HG03460 (cell line): Measurements from ENCODE around the gene TMEM87B.
"Not testable (repeated sequence)": the region's sequence is repeated elsewhere in the genome, so short reads cannot be mapped to it uniquely, and the experiment has no call there.

Experiments used
- ATAC-seq: cut with Tn5 transposase; IDR thresholded peaks from one replicate; pipeline ENCODE4 v1.9.1; 2021; ENCODE audit not compliant: unreplicated experiment

TMEM87B gene

DNA sequence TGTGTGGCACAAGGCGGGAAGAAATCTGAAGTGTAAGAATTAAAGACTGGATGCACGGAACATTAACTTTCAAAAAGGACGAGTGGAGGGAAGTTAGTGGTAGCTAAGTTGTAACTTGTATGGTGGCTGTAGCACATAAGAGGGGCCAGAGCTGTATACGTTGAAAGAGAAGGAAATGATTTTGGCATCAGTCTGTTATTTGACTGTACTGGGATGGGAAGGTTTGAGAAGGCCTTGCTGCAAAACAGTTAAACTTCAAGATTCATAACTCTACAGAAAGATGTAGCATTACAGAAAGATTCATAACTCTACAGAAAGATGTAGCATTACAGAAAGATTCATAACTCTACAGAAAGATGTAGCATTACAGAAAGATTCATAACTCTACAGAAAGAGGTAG, 58.3 kb downstream of the TMEM87B start:
- ATAC-seq: not testable (repeated sequence)

DNA sequence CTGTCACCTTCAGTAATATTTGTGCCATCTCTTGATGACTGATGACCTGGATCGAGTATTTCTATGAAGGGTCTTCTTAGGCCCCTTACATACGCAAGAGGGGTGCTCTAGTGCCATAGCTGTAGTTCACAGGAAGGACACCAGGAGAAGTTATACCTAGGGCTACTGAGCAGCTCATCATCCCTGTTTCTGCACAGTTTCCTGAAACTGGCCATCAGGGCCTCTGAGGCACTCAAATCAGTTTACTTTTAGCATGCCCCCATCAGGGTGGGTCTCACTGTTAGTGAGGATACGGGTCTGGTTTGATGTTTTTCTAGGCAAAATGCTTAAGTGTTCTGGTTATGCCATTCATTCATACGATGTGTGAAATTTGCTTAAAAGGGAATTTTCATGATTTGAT, 63.1 kb downstream of the TMEM87B start:
- no peak for ATAC-seq

DNA sequence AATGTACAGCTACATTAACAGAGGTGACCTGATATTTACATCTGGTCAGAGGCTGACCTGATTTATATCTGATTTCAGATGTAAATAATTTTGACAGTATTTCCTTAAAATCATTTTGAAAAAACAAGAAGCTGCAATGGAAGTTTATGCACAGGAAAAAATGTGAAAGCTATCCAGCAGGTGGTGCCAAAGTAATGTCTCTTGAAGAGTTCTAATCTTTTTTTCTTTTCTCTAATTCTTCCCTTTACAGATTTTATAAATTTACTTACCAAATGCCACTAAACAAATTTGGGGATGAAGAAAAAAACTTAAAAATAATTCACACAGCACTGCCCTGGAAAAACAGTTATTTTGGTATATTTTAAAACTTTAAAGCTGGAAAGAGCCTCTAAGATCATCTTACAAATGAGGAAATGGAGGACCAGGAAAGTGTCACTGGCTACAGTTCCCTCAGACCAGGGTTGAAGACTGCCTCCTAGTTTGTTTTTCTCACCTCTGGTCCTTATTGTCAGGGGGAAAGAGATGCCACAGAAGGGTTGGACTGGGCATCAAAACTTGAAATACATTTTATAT, 66.7 kb downstream of the TMEM87B start:
- no peak for ATAC-seq

DNA sequence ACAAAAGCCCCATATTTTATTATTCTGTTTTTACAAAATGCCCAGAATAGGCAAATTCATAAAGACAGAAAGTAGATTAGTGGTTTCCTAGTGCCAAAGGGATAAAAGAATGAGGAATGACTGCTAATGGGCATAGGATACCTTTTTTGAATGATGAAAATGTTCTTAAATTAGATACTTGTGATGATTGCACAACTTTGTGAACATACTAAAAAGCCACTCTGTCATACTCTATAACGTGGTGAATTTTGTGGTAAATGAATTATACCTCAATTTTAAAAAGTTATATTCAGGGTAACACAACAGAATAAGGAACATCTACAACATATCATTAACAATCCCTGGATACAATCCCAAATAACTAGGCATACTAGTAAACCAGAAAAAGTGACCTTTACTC, 74.0 kb downstream of the TMEM87B start:
- no peak for ATAC-seq

DNA sequence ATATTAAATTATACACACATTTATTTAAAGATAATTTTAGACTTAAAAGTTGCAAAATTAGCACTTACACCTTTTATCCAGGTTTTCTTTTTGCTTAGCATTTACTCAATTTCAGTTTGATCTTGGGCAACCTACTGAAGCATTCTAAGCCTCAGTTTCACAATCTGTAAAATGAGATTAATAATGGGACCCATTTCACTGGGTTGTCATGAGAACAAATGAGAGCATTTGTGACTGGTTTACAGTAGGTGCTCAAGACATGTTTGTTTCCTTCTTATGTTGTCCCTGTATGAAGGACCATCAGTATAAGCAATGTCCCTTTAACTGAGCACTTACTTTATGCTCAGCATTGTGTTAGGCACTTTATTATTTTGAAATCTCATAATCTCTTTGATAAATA, 78.3 kb downstream of the TMEM87B start:
- ATAC-seq: no peak

DNA sequence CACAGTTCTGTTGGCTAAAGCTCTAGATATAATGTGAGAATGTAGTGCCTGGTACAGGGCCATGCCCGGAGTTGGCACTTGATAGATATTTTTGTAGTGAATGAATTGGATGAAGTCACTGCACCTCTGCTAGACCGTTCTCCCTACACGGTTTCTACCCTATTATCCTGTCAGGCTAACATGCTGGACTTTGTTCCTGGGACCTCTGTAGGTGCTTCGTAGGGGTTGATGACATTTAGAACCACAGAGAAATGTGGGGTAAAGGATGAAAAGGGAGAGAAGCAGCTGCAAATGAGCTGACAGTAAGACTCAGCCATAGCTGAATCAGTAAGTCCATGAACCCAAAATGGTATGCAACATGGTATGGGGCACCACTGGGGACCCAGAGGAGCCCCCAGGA, 79.1 kb downstream of the TMEM87B start:
- ATAC-seq: no peak

DNA sequence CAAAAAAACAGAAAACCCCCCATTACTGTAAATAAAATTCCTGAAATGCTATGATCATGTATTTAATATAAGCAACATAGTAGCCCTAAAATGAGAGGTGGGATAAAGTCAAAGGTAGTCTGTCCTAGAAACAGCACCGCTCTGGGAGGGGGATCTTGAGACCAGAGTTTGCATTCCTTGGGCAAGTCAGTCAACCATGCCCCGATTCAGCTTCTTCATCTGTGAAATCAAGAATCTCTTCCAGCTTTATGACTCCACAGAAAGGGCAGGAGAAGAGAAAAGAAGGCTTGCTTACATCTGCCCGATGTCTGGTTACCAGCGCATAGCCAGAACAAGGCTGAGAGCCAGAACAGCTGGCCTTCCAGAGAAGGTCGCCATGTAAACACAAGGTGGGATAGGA, 81.0 kb downstream of the TMEM87B start:
- no peak for ATAC-seq

DNA sequence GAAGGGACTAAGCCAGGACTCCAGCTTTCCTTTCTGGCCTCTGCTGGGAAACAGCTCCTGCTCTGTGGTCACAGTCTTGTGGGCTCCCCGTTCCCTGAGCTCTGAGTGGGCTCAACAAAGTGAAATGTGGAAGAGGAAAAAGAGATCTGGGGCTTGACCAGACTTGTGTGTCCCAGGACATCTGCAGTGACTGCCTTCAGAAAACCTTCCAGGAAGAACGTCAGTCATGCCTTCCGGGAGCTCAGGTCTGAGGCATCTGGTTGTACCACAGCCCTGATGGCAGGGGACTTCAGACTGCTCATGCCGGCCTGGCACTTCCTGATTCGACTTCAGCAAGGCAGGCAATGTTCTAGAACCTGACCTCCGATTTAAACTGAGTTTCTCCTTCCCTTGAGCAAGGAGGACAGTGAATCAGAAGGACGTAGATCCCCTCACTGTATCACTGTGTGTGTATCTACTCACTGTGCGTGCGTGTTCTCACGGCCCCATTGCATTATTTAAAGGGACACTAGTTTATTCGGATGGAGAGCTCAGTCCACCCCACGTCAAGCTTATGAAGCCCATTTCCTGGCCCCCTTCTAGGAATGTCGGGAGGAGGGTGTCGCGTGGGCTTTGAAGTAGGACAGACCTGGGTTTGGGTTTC, 82.6 kb downstream of the TMEM87B start:
- ATAC-seq: no peak

DNA sequence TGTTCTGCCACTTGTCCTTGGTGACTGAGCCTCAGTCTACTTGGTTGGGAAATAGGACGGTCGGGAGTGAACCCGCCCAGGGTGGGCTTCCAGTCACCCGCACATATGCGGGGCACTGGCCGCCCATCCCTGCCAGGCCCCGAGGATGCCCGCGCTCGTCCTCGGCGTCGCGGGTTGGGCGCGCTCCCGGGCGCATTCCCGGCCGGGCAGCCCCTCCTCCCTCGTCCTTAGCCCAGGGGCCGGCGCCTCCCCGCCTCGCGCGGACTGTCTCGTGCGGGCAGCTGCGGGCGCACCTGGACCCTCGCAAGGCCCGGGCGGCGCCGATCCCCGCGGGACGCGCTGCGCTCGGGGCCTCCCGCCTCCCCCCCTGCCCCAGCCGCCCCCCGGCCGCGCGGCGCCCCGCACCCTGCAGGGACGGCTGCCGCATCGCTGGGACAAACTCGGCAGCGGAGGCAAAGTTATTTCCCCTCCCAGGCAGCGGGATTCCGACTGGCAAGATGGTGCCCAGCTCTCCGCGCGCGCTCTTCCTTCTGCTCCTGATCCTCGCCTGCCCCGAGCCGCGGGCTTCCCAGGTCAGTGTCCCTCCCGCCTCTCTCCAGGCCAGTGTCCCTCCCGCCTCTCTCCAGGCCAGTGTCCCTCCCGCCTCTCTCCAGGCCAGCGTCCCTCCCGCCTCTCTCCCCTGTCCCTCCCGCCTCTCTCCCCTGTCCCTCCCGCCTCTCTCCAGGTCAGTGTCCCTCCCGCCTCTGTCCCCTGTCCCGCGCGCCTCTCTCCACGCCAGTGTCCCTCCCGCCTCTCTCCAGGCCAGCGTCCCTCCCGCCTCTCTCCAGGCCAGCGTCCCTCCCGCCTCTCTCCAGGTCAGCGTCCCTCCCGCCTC, 83.3 kb downstream of the TMEM87B start, which contains the start of gene FBLN7:
FBLN7 (plus strand) TSS at position 227 of the 874 bp plus-strand sequence; CDS start at position 498, 271 bp downstream.
- no peak for ATAC-seq

DNA sequence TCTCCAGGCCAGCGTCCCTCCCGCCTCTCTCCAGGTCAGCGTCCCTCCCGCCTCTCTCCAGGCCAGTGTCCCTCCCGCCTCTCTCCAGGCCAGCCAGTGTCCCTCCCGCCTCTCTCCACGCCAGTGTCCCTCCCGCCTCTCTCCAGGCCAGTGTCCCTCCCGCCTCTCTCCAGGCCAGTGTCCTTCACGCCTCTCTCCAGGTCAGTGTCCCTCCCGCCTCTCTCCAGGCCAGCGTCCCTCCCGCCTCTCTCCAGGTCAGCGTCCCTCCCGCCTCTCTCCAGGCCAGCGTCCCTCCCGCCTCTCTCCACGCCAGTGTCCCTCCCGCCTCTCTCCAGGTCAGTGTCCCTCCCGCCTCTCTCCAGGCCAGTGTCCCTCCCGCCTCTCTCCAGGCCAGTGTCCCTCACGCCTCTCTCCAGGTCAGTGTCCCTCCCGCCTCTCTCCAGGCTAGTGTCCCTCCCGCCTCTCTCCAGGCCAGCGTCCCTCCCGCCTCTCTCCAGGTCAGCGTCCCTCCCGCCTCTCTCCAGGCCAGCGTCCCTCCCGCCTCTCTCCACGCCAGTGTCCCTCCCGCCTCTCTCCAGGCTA, 84.1 kb downstream of the TMEM87B start:
- ATAC-seq: not testable (repeated sequence)

DNA sequence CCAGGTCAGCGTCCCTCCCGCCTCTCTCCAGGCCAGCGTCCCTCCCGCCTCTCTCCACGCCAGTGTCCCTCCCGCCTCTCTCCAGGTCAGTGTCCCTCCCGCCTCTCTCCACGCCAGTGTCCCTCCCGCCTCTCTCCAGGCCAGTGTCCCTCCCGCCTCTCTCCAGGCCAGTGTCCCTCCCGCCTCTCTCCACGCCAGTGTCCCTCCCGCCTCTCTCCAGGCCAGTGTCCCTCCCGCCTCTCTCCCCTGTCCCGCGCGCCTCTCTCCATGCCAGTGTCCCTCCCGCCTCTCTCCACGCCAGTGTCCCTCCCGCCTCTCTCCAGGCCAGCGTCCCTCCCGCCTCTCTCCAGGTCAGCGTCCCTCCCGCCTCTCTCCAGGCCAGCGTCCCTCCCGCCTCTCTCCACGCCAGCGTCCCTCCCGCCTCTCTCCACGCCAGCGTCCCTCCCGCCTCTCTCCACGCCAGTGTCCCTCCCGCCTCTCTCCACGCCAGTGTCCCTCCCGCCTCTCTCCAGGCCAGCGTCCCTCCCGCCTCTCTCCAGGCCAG, 84.7 kb downstream of the TMEM87B start:
- not testable (repeated sequence) for ATAC-seq

DNA sequence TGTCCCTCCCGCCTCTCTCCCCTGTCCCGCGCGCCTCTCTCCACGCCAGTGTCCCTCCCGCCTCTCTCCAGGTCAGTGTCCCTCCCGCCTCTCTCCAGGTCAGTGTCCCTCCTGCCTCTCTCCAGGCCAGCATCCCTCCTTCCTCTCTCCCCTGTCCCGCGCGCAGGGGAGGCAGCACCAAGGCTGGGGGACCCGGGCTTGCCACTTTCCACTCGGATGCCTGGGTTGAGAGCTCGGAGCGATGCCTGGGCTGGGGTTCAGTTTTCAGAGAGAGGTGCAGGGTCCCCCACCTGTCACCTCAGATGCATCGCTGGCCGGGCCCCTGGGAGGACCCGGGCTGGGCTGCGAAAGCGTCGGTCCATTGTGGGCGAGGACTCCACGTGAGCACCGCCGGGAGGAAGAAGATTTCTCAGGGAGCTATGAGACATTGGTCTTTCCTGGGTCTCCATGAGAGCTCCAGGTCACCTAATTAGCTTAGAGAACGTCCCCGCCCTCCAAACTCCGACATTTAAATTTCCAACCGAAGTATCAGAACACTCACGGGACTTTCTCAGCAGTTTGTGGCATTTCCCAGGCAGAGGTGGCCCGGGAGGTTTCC, 85.2 kb downstream of the TMEM87B start:
- no peak for ATAC-seq

DNA sequence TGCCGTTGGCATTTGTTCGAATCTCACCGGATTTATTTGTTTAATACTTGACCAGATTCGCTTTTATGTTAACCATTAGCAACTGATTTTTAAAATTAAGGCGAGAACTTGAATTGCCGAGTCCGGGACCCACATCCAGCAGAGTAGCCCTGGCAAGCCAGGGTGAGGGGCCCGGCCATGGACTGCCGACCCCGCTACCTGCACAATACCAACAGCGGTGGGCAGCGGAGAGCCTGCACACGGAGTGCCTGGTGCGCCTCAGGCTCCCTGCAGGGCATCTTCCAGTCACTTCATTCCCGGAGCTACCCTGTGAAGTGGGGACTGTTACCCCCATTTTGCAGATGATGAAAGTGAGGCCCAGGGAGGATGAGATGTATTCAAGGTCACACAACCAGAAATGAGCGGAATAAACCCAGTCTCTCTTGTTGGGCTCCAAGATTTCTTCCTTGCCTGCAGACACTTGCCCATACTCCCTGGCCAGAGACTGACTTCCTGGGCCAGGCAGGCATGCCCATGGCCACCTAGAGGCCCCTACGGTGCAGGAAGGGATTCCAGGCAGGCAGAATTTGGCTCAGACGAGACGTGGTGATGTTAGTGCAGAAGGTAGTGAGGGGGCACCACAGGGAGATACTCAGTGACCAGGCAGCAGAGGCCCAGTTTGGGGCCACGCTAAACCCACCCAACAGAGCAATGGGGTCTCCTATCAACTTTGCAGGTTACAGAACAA, 86.0 kb downstream of the TMEM87B start:
- no peak for ATAC-seq

DNA sequence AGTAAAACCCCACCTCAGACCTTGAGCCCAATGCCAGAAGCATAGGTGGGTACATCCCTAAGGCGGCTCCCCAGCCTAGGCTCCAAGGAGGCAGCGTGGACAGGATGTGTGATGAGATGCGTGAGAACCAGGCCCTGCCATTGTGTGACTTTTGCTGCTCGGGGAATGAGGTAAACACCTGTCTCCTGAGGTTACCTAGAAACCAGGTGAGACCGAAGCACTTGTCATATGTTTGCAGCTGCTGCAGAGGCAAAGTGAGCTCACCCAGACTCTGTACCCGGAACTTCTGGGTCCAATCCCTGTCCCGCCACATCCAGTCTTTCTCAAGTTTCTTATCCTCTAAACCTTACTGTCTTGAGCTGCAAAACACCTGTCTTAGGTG, 86.5 kb downstream of the TMEM87B start:
- no peak for ATAC-seq

DNA sequence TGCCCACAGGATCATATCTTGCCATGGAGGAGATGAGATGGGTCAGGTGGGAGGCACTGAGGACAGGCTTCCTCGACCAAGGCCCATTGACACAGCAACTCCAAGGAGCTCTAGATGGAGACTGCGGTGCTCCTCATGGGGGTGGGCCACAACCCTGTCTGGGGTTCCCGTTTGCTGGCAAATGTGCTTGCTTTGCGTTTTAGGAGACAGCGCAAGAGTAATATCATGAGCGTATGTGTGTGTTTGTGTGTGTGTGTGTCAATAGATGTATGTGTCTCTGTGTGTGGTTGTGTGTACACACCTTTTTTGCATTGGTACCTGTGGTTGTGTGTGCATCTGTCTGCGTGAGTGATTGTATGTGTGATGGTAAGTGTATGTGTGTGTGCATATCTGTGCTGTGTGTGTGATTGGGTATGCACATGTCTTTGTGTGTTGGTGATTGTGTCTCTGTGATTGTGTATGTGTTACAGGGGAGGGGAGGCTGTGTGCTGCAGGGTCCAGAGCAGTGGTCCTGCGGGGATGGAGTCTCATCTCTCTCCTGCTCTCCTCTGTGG, 87.5 kb downstream of the TMEM87B start:
- ATAC-seq: no peak

DNA sequence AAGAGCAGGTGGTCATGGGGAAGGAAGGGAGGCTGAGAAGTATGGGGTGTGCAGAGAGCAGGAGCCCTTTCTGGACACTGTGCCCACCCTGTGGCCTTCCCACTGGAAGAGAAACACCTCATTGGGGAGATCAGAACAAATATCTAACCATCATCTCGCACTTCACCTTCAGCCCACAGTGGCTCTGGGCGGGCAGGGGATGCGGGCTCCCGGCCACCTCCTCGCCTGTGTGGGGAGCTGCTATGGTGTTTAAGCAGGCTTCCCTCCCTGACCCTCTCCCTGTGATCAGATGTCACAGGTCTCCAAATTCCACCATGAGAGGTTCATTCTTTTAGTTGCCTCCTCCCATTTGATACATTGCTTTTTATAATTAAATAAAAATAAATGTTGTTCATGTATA, 88.1 kb downstream of the TMEM87B start:
- no peak for ATAC-seq

DNA sequence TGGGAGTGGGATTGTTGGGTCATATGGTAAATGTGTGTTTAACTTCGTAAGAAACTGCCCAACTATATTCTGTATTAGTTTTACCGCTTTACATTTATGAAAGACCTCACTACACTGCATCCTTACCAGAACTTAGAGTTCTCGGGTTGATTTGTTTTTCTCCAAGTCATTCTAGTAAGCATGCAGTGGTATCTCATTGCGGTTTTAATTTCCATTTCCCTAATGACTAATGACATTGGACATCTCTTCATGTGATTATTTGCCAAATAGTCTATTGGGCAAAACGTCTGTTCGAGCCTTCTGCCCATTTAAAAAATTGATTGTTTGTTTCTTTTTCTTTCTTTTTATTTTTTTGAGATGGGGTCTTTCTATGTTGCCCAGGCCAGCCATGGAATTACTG, 89.9 kb downstream of the TMEM87B start:
- no peak for ATAC-seq

DNA sequence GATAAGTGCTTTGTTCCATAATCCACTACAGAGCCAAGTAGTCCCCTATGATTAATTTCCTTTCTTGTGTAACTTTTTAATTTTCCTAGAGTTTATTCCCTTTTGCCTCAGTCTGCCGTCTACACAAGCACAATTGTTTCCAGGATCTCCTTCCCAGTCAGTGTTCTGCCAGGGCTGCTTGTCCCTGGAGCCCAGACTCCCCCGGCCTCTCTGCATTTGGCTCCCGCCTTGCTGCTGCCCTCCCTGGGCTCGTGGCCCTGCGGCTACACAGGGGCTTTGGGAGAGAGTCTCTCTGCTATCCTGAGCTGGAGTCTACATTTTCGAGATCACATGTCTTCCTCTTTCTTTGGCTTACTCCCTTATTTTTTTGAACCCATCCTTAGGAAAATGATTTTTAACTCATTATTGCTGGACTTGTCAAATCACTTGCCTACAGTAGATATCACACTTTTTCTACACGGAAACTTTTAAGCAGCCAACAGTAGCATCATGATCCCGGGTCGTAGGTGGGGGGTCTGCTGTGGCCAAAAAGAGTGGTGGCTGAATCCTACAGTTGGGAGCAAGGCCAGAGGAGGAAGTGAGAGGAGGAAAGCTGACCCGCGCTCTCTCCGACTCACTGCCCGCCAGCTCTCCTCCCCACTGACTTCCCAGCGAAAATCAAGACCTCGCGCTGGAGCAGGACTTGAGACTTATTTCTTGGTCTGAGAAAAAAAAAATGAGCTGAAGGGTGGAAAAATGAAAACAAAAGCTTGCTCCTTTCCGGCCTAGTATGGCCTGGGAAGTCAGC, 92.5 kb downstream of the TMEM87B start:
- no peak for ATAC-seq

DNA sequence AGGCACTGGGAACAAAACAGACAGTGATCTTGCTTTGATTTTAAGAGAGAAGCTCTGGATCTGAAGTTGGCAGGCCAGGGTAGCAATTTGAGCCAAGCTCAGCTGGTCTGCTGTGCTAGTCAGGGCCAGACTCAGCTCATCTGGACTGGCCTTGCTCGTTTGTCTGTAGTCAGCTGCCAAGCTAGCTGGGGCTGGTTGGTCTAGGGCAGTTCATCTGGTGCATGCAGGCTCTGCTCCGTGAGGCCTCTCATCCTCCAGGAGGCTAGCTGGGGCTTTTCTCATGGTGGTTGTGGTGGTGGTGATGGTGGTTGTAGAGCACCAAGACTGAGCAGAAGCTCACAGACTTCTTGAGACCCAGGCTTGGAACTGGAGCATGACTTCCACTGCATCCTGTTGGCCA, 93.4 kb downstream of the TMEM87B start:
- no peak for ATAC-seq
